NCI-H446 treated with DMSO at 0.1 percent for 48 hours (cell line): ENCODE measurements around the gene TSPAN15.
A peak's percentile ranks its signal among the peaks of the same experiment; 100 is the strongest.

ENCODE experiments used
- DNase-seq: peaks from one replicate; lab custom pipeline; 2025; lab: John Stamatoyannopoulos, UW

Gene TSPAN15

DNA sequence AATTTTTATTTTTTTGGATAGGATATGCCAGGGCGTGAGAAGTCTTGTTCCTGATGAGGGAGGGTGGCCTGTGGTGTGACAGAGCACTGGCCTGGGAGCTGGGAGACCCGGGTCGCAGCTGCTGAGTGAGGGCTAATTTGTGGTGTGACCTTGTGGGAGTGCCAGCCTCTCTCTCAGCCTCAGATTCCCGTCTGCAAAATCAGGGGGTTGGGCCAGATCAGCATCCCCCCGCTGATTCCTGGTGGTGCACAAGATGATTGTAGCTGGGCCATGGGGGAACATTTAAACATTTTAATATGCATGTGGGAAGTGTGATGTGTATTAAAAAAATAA lies 14.9 kb downstream of the TSPAN15 start:
- DNase-seq, result no peak

DNA sequence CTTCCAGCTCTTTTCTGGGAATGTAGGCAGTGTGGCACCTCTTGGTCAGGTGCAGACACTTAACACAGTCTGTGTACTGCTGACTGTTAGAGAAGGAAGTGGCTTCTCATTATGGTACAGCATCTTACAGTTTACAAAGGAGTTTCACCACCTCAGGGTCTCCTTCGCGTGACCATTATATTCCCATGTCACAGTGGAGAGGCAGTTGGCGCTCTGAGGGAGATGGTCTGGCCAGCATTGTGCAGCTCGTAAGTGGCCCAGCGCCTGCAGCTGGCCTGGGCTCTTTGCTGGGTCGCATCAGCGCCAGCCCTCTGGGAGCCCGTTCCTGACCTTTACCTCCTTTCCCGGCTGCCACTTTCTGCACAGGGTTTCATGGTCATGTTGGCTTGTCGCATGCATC lies 15.4 kb downstream of the TSPAN15 start:
- DNase-seq, result no peak

DNA sequence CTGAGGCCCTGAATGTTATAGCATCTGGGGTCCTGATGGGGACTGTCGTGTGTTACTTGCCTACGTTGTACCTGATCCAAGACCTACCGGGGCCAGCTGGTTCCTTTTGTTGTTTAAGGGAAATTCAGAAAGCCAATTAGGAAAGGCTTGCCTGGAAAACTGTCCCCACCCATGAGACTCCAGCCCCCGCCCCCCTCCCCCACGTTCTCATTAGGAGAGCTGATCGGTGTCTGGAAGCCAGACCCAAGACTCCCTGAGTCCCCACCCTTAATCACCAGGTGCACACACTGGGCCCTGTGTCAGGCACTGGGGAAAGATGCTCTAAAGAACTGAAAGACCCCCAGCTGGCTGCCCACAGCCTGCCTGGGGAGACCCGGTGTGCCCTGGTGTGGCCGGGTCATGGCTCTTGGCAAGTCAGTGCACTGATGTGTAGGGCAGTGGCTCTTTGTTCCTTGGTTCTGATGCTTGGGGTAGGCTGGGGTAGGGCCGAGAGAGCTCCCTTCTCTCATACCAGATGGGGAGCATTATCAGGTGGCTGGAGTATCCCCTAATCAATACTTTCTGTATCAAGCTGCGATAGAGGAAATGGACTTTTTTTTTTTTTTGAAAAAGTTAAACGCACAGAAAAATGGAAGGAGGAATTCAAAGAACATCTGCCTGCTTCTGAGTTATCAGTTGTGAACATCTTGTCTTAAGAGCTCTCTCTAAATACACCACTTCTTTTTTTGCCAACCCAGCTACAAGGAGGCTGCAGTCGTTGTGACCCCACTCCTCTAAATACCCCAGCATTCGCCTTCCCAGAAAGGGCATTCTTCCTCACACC lies 16.9 kb downstream of the TSPAN15 start:
- no peak for DNase-seq

GRCh38 chr10:69468751-69469089 lies 17.5 kb downstream of the TSPAN15 start:
- DNase-seq, result no peak

DNA sequence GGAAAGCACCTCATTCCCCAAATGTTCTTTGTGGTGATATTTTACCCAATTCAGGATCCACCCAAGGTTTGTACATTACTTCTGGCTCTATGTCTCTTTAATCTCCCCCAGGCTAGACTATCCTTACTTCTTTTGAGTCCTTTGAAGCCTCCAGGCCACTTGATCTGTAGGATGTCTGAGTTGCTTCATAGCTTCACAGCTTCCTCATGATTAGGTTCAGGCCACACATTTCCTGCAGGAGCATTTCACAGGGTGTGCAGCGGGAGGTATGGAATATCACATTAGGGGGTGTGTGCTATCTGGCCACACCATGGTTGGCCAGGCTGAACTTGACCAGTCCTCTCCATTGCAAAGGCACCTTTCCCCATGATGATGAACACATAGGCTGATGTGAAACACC lies 18.7 kb downstream of the TSPAN15 start:
- DNase-seq, result no peak

DNA sequence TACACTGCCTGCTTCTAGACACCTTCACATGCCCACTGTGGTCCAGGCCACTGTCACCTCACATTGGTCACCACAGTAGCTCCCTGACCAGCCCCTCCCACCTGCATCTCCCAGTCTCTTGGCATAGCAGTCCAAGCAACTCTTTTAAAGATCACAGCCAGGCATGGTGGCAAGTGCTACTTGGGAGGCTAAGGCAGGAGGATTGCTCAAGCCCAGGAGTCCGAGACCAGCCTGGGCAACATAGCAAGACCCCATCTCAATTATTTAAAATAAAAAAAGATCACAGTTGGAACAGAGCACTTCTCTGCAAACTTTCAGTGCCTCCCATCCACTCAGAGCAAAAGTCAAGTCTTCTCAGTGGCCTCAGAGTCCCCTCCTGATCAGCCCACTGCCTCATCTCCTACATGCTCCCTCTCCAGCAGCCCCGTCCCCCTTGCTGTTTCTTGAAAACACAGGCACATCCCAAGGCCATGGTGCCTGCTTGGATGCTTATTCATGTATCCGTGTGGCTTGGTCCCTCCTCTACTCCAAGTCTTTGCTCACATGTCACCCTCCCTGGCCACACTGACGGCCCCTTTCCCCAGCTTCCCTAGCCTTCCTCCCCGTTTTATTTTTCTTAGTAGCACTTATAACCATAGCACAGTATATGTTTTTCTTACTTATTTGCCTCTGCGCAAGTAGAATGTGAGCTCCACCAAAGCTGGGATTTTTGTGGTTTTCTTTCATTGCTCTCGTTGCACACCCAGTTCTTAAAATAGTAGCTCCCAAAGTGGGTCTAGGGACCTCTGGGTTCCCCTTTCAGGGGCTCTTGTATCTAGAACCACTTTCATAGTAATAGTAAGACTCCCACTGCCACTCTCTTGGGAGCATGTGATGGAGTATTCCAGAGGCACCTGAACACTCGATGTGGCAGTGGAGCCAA lies 19.5 kb downstream of the TSPAN15 start:
- no peak for DNase-seq

DNA sequence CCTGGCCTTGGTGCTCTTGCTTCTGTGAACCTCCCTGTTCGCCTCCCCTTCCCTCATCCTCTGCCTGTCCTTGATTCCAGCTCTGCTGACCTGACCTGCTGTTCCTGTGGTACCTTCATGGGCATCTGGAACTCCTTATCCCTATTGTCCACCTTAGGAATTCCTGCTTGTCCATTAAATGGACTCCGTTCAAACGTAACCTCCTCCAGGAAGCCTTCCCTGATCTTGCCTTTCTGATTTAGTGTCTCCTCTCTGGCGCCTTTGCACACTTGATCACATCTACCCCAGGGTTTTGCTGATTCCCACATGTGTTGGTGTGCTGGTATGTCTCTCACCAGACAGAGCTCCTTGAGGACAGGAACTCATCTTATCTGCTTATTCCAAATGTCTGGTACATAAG lies 20.9 kb downstream of the TSPAN15 start:
- no peak for DNase-seq

GRCh38 chr10:69472544-69472943 lies 21.3 kb downstream of the TSPAN15 start:
- DNase-seq, result no peak

GRCh38 chr10:69473304-69473990 lies 22.2 kb downstream of the TSPAN15 start:
- DNase-seq, result no peak

GRCh38 chr10:69474742-69475432 lies 23.6 kb downstream of the TSPAN15 start:
- no peak for DNase-seq

GRCh38 chr10:69475433-69475830 lies 24.2 kb downstream of the TSPAN15 start:
- no peak for DNase-seq

GRCh38 chr10:69477968-69478597 lies 26.8 kb downstream of the TSPAN15 start:
- no peak for DNase-seq

DNA sequence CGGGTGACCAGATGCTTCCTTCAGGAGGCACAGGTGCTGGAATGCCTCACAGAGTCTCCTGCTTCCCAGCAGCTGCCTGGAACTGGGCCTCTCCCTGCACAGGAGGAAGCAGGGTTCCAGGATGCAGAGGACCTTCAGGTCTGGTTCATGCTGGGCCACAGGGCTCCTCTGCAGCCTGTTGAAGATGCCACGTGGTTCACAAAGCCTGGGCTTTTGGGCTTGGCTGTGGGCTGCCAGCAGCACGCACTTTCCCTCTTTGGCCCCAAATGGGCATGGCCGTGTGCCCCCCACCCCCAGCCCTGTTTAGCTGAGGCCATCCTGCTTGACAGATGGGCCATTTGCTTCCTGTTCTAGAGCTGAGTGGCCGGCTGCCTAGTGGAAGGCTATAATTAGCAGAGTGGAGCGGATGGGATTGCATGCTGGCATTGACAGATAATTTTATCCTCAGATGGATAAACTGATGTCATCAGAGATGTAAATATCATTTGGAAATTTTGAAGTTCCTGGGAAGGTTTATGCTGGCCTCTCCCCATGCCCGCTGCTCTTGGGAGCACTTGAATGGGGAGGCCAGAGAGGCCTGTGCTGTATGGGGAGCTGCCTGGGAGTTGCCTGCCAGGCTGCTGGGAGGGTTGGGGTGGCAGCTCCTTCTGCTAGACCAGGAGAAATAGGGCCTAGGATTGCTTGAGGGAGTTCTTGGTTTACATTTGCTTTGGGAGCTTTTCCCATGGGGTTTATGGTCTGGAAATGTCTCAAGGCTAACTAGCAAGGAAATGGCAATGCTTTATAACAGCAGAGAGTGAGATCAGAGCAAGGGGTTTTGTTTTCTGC lies 28.2 kb downstream of the TSPAN15 start:
- peak; percentile 83 for DNase-seq

DNA sequence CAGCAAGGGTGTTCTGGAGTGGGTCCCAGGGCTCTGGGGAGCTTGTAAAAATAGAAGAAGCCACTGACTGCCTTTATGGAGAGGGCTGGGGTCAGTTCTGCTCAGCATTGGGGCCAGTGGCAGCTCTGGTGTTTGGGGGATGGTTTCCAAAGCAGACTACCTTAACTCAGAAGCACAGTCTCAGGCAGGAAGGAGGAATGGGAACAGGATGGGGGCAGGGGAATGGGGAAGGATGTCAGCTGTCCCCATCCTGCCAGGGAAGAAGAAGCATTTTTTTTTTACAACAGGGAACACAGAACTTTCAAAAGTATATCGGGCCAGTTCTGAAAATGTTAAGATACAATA lies 28.8 kb downstream of the TSPAN15 start:
- DNase-seq, result no peak

DNA sequence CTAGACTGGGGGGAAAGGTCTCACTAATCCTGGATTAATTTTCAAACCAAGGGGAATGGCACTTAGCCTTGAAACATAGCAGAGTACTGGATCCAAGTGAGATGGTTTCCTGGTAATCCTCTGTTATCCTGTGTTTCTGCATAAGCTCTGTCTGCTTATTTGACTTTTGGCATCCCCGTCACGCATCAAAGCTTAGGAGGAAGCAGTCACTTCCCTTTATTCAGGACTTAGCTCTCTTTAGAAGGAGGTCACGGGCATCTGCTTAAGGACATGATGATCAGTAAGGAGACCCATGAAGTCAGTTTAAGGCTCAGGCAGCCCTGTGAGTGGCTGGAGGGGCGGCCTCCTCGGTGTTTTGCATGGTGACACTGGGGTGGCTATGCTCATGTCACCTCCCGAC lies 30.0 kb downstream of the TSPAN15 start:
- DNase-seq, result no peak

DNA sequence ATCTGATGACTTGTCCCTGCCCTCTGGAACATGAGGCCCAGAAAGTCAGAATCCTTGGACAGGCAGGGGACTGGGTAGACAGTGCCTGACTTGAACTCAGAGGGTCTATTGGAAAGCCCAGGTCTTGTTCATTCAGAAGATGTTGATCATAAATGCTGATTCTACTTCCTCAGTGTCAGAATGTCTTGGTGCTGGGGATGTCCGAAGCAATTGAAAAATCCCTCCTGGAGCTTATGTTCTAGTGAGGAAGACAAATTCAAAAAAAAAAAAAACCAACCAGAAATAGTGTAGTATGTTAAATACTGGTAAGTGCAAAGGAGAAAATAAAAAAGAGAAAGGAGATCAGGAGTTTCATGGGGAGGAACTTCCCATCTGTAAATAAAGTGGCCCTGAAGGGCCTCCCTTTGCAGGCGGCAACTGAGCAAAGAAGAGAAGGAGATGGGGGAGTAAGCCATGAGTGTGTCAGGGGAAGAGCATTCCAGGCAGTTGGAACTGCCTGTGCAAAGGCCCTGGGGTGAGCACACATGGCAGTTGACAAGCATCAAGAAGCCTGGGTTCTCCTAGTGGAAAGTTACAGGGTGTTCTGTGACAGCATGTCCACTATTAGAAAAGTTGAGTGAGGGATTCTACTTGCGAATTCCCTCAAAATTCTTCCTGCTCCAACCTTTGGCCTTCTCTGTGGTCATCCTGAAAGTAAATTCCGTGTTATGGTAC lies 30.7 kb downstream of the TSPAN15 start:
- no peak for DNase-seq

GRCh38 chr10:69483963-69484362 lies 32.7 kb downstream of the TSPAN15 start:
- DNase-seq, result no peak

DNA sequence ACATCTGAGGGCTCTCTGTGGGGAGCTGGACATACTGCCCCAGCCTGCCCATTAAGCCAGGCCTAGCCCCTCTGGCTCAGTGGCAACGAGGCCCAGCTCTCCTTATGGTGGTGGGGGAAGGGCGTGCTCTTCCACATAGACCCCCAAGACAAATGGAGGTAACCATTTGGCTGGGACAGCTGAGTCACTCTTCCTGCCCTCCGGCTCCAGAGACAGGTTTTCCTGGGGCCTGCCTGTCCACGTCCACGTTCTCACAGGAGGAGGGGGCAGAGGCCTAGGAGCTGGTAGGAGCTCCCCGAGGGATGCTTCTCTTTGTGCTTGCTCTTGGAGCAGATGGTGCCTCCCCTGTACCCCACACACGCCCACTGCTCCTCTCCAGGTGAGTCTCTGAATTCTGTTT lies 33.5 kb downstream of the TSPAN15 start:
- no peak for DNase-seq

DNA sequence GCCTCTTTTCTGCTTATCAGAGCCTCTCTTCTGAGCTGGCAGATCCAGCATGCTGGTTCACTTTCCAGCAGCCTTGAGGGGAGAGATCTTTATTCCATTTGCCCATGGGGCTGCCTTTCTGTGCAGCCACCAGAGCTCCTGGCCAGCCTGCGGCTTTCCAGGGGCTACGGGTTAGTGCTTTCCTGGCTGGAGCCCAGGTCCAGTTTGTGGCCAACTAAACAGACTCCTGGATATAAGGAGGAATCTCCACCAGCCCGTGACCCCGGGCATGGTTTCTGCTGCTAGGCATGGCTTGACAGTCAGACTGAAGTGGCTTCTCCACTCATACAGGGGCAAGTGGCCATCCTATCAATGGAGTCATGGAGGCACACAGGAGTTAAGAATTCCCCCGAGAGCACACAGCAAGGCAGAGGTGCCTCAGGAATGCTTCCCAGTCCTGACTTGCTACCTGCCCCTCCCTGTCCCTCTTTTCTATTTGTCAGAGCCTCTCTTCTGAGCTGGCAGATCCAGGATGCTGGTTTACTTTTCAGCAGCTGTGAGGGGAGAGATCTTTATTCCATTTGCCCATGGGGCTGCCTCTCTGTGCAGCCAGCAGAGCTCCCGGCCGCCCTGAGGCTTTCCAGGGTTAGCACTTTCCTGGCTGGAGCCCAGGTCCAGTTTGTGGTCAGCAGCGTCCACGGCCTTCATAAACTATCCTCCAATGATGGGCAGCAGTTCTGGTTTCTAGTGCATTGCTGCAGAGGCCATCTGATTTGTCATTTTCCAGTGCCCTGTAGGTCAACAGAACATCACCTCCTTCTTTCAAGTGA lies 35.9 kb downstream of the TSPAN15 start:
- DNase-seq, result peak; percentile 1
